Measurements from ENCODE around the gene APP.

- TF ChIP-seq EZH2 (IDR thresholded peaks at IDR 0.05) (no peak), CTCF (IDR thresholded peaks at IDR 0.05) (peak; percentile 38)
Measured at GRCh38 chr21:25887166-25887565, 283.4 kb downstream of the APP start.

All from neural progenitor cell (in vitro differentiated cells).